Right lobe of liver (tissue), 4 donors: Measurements from ENCODE around the gene PCID2.

Experiments used
- CTCF ChIP-seq, 4 donors: fragments of 200-600 bp in 3 of 4; fragments of 450-650 bp in 1 of 4; IDR thresholded peaks; one replicate each; pipeline versions ENCODE4 v1.5.1 to v1.8.0; 2016 to 2022; ENCODE audit warnings: antibody characterized with exemption in 4 of 4, mild to moderate bottlenecking in 2 of 4
- POLR2A ChIP-seq: fragments of 450-650 bp; IDR thresholded peaks from one replicate; pipeline ENCODE4 v1.6.1; 2017; ENCODE audit warnings: antibody characterized with exemption, mild to moderate bottlenecking
- donor health status: DM: no; HTN: no; CAD: no.
- donor health status: DM: no; HTN: no; CAD: no.
- donor health status: DM: no; HTN: yes; CAD: no.

GRCh38 chr13:113153810-113154748 is 54.4 kb downstream of the PCID2 start:
- TF ChIP-seq CTCF (IDR thresholded peaks at IDR 0.05) (no peak), POLR2A (peak; percentile 80)
